Activated CD4-positive, alpha-beta T cell treated with anti-CD3 and anti-CD28 coated beads, Interleukin-2, amount 50 U/mL, for 4 hours (primary cell): ENCODE results near the gene CCDC12.

Experiments used
- DNase-seq, 2 experiments: peaks; one replicate each; pipeline ENCODE4 v3.0.0-alpha.2; 2020

CCDC12 gene

GRCh38 chr3:47007482-47008233 is 31.1 kb upstream of the CCDC12 start:
- DNase-seq: no peak

- DNase-seq: no peak
Observed at GRCh38 chr3:47007001-47007400, 30.5 kb upstream of the CCDC12 start.

- DNase-seq: no peak
Observed at GRCh38 chr3:47006145-47006651, 29.7 kb upstream of the CCDC12 start.

GRCh38 chr3:47005212-47006144 is 28.9 kb upstream of the CCDC12 start:
- no peak for DNase-seq

GRCh38 chr3:47004369-47005211 is 28.0 kb upstream of the CCDC12 start:
- no peak for DNase-seq

DNA sequence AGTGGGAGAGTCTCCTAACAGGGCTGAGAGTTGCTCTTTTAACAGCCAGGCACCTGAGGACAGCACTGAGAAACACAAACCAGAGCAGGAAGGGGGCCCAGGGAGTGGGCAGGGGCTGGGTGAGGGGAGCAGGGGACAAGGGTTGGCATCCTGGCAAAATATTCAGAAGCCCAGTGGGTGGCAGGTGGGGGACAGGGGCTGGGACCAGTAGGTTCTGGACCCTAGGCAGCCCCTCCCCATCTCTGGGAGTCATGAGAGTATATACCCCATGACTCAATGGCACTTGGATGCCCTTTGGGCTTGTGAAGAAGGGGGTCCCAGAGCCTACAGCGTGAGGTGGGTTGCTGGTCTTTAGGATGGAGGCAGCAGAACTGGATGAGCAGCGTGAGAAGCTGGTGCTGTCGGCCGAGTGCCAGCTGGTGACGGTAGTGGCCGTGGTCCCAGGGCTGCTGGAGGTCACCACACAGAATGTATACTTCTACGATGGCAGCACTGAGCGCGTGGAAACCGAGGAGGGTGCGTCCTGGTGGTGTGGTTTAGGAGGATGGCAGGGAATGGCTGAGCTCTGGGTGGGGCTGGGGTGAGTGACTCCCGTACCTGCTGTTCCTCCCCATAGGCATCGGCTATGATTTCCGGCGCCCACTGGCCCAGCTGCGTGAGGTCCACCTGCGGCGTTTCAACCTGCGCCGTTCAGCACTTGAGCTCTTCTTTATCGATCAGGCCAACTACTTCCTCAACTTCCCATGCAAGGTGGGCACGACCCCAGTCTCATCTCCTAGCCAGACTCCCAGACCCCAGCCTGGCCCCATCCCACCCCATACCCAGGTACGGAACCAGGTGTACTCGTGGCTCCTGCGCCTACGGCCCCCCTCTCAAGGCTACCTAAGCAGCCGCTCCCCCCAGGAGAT is 27.2 kb upstream of the CCDC12 start:
- no peak for DNase-seq

DNA sequence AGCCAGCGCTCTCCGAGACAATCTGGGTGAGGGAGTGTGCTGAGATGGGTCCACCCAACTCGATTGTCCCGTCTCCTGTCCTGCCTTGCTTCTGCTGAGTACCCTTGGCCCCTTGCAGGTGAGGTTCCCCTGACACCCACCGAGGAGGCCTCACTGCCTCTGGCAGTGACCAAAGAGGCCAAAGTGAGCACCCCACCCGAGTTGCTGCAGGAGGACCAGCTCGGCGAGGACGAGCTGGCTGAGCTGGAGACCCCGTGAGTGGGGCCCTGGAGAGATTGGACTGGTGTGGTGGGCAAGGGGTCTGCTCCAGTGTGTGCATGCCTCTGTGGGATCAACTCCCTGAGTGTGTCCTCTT is 26.5 kb upstream of the CCDC12 start:
- no peak for DNase-seq

- no peak for DNase-seq
Observed at GRCh38 chr3:47002171-47003055, 25.9 kb upstream of the CCDC12 start.

DNA sequence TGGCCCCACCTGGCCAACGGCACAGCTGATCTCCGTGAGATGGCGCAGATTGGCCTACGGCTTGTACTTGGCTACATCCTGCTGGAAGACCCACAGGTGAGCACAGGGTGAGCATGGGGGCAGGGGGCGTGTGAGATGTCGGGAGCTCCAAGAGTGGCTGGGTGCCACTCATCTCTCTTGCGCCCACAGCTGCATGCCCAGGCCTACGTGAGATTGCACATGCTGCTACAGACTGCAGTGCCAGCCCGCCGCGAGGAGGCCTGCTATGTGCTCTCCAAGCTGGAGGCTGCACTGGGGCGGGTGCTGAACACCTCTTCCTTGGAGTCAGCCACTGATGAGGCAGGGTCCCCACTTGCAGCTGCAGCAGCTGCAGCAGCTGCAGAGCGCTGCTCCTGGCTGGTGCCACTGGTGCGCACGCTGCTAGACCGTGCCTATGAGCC is 25.2 kb upstream of the CCDC12 start:
- no peak for DNase-seq

DNA sequence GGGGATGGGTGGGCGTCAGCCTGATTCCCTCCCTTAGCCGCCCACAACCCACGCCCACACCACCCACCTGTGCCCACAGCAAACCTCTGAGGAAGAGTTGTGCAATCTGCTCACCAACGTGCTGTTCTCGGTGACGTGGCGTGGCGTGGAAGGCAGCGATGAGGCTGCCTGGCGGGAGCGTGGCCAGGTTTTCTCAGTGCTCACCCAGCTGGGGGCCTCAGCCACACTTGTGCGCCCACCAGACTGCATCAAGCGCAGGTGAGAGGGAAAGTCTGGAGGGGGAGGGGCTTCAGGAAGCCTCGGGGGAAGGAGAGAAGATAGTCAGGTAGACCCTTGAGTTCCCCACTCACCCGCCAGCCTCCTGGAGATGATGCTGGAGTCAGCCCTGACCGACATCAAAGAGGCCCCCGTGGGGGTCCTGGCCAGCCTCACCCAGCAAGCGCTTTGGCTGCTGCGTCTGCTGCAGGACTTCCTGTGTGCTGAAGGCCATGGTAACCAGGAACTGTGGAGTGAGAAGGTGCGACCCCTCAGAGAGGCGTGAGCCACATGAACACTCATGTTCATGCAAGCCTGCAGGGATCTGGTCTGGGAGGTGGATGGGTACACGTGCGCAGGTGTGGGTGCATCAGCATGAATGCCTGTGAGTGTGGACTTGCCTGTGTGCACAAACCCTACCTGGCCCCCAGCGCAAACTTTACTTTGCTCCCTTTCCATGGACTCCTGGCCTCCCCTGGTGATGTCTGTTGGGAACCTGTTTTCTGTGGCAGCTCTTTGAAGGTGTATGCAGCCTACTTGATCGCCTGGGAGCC is 24.6 kb upstream of the CCDC12 start:
- DNase-seq: no peak

- DNase-seq: no peak
Observed at GRCh38 chr3:47000198-47000815, 23.8 kb upstream of the CCDC12 start.

DNA sequence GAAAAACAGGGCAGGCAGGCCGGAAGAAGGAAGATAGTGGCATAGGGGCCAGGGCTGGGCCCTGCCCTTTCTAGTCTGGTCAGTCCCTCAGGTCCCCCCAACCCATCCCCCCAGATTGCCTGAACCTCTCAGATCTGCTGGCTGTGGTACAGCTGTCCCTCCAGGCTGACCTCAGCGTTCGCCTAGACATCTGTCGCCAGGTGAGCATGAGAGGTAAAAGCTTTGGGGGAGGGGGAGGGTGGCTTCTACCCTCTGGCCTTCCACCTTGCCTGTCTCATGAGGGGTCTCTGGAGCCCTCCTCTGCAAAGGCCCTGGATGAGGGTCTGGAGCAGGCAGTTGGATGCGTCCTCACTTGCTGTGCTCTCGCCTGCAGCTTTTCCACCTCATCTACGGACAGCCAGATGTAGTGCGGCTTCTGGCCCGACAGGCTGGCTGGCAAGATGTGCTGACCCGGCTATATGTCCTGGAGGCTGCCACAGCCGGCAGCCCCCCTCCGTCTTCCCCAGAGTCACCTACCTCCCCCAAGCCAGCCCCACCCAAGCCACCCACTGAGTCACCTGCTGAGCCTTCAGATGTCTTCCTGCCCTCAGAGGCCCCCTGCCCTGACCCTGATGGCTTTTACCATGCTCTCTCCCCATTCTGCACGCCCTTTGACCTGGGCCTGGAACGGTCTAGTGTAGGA is 23.1 kb upstream of the CCDC12 start:
- no peak for DNase-seq

- no peak for DNase-seq
Observed at GRCh38 chr3:46998852-46999515, 22.4 kb upstream of the CCDC12 start.

DNA sequence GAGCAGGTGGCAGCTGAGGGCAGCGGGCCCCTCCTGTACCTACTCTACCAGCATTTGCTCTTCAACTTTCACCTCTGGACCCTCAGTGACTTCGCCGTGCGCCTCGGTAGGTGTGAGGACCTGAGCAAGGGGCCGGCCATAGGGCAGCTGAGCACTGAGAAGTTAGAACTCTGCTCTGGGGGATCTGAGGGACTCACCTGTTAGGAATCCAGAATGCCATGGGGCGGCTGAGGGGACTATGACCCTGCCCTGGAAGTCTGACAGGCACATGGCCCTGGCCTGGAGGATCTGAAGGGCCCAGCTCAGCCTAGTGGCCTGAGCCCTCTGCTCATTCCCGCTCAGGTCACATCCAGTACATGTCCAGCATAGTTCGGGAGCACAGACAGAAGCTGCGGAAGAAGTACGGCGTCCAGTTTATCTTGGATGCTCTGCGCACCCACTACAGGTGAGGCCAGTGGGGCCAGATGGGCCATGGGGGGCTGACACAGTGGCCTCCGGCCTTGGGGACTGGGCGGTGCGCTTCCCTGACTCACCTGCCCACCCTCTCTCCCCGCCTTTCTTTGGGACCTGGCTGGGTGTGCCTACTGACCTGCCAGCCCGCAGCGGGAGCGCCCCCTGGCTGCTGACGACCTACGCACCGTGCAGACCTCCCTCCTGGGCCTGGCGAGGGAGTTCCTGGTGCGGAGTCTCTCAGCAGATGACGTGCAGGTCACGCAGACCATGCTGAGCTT is 21.7 kb upstream of the CCDC12 start:
- peak; percentile 72 to 73 for DNase-seq

- DNase-seq: no peak
Observed at GRCh38 chr3:46997453-46998091, 21.0 kb upstream of the CCDC12 start.

GRCh38 chr3:46996689-46997452 is 20.3 kb upstream of the CCDC12 start:
- DNase-seq: no peak
